Left hindlimb (tissue), 1 donor: Measurements from ENCODE around the gene MACC1.
"Not testable (repeated sequence)": the region's sequence is repeated elsewhere in the genome, so short reads cannot be mapped to it uniquely, and the experiment has no call there.

ENCODE experiments used
- DNase-seq: peaks from one replicate; pipeline ENCODE4 v3.0.0-alpha.2; 2018

MACC1 gene

DNA sequence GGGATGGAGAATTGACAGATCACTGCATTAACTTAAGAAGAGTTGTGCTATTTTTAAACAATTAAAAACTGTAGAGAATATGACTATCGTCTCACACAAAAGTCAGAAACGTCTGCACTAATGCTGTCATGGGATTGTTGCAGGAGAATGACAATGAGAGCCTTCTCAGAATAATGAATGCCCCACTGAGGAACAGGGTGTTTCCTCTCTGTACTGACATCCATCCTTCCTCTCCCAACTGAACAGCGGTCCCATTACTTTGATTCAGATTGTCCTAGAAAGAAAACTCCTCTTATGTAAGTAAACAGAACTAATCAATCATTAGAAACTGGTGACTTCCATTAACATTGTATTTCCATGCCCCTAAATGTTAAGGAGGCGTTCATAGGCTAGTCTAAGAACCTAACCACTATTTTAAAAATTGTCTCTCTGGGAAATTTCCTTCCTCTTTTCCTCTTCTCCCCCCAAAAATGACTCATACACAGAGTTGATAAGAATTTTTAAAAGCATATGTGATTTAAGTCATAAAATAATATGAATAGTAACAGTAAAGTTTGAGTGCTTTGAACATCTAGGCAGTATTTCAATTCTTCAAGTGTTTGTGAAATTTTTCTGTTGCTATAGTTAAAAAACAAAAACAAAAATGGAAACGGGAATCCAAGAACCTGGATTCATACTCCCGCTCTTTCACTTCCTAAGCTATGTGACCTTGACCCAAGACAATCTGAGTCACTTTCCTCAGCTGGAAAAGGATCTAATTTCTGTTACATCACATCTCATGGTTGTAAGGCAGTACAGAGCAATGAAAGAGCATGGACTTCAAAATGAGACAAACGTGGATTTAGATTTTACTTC lies 12.7 kb upstream of the MACC1 start:
- no peak for DNase-seq

DNA sequence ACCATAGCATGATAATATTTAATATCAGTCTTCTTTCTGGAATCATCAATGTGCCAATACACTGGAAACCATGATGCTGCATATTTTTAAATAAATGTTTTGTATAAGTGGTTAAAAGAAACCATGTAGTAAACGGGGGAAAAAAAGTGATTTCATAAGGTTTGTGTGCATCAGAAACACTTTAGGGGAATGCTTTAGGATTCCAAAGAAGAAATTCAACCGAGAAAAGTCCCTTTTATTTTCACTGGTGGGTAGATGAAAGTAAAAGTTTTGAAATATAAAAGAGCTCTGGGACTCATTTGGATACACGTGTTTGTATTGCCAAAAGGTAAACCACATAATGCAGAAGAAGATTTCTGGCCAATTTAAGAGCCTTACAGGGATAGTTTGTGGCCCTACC lies 11.9 kb upstream of the MACC1 start:
- DNase-seq = no peak

GRCh38 chr7:20228654-20229053 lies 11.5 kb upstream of the MACC1 start:
- DNase-seq = no peak

DNA sequence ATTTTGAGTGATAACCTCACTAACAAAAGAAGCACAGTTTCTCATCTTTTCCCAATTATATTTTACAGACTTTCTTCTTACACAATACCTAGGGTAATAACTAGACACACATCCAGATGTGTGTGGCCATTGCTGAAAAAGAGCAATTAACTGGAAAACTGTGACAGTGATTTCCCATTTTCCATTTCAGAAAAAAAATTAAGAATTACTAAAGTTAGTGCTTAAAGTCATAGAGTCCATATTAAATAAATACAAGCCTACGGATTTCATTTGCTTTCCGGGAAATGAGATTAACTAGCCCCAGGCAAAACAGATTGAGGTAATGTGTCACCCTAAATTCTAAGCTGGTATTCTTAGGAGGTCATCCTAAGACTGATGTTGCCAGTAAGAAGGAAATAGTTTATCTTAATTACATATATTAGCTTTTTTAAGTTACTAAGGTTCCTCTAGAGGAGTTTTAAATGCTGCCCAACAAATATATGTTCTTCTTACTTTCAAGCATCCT lies 10.2 kb upstream of the MACC1 start:
- DNase-seq = no peak

DNA sequence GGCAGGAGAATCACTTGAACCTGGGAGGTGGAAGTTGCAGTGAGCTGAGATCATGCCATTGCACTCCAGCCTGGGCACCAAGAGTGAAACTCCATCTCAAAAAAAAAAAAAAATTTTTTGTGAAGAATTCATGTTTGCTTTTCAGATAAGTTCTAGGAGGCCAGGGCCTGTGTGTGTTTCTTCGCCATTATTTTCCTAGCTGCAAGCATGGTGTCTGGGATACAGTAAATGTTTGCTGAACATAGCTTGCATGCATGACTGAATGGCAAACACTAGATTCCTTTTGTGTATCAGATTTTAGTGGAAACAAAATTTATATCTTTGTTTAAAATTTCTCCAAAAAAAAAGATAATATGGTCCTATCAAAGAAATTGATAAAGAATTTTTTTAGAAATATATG lies 9.7 kb upstream of the MACC1 start:
- no peak for DNase-seq

GRCh38 chr7:20225384-20225783 lies 8.2 kb upstream of the MACC1 start:
- DNase-seq = no peak

- no peak for DNase-seq
Measured at GRCh38 chr7:20224025-20224424, 6.8 kb upstream of the MACC1 start.

- DNase-seq = no peak
Measured at GRCh38 chr7:20223356-20223755, 6.2 kb upstream of the MACC1 start.

GRCh38 chr7:20222219-20222828 lies 5.1 kb upstream of the MACC1 start:
- DNase-seq = no peak

- DNase-seq = no peak
Measured at GRCh38 chr7:20220921-20221547, 3.9 kb upstream of the MACC1 start.

DNA sequence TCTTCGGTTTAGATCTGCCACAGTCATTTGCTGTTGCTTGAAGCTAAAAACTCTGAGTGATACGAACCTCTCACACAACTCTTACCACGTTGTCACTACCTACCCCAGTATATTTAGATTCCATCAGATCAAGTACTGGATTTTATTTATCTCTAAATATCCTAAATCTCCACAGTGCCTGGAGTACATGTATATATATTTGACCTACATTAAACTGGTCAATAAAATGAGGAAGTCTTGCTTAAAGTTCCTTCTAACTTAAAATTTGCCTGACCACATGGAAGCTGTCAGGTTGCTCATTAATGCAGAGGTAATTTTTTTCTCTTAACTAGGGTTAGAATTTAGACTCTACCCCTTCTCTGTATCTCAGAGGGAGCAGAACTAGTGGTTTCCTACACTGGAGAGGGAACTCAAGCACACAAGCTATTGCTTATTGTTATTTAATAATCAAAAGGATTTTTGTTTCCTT lies 3.1 kb upstream of the MACC1 start:
- no peak for DNase-seq

- peak; percentile 51 for DNase-seq
Measured at GRCh38 chr7:20219446-20220292, 2.5 kb upstream of the MACC1 start.

DNA sequence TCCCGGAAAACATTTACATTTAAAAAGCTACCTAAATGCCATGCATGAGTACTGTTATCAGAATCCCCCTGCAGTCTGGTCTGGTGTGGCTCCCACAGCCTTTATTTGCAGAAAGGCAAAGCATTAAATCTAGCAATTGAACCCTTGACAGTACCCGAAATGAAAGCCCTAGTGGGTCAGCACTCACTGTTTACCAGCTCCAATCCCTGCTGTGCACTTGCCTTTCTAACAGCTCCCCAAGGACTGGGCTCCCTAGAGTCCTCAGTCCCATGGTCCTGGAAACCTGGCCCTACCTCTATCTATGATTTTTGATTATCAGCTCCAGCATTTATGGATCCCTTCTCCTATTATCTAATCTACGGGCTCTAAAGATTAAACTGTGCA lies 1.9 kb upstream of the MACC1 start:
- DNase-seq = no peak

GRCh38 chr7:20218279-20218678 lies 1.1 kb upstream of the MACC1 start:
- no peak for DNase-seq

- no peak for DNase-seq
Measured at GRCh38 chr7:20216406-20217036, 663 bp downstream of the MACC1 start.

- DNase-seq = no peak
Measured at GRCh38 chr7:20214921-20215669, 2.1 kb downstream of the MACC1 start.

- no peak for DNase-seq
Measured at GRCh38 chr7:20214132-20214531, 3.1 kb downstream of the MACC1 start.

- no peak for DNase-seq
Measured at GRCh38 chr7:20213378-20213777, 3.8 kb downstream of the MACC1 start.

DNA sequence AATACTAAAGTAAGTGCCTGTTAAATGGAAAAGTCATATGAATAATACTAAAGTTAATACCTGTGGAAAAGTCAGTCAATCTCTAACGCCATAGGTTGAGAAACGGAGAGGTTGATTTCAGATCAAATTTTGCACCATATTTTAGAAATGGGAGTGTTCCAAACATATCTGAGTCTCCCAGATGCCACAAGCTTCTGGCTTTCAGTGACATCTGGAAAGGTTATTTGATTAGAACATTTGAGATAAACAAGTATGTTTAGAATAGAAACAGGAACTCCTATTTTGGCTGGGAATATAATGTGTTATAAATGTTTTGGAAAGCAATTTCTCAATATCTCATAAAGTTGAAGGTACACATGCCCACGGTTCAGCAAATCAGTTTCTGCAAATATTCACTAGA lies 5.8 kb downstream of the MACC1 start:
- DNase-seq = no peak

DNA sequence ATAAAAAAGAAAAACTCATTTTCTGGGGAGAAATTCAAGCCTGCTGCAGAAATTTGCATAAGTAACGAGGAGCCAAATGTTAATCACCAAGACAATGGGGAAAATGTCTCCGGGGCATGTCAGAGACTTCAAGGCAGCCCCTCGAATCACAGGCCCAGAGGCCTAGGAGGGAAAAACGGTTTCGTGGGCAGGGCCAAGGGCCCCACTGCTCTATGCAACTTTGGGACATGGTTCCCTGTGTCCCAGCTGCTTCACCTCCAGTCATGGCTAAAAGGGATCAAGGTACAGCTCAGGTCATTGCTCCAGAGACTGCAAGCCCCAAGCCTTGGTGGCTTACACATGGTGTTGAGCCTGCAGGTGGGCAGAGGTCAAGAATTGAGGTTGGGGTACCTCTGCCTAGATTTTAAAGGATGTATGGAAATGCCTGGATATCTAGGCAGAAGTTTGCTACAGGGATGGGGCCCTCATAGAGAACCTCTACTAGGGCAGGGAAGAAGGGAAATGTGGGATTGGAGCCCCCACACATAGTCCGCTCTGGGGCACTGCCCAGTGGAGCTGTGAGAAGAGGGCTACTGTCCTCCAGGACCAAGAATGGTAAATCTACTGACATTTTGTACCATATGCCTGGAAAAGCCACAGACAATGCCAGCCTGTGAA lies 8.4 kb downstream of the MACC1 start:
- DNase-seq = no peak

DNA sequence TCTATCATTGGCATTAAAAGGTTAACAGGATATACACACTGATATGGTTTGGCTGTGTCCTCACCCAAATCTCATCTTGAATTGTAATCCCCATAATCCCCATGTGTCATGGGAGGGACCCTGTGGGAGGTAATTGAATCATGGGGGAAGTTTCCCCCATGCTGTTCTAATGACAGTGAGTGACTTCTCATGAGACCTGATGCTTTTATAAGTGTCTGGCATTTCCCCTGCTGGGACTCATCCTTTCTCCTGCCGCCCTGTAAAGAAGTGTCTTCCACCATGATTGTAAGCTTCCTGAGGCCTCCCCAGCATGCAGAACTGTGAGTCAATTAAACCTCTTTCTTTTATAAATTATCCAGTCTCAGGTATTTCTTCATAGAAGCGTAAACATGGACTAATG lies 9.4 kb downstream of the MACC1 start:
- not testable (repeated sequence) for DNase-seq
